H54 (cell line): ENCODE results near the gene OR7G1.
"Not testable (repeated sequence)": the region's sequence is repeated elsewhere in the genome, so short reads cannot be mapped to it uniquely, and the experiment has no call there.

Experiments used
- DNase-seq: peaks from one replicate; pipeline ENCODE4 v3.0.0; 2011; ENCODE audit warnings: low spot score, mixed read lengths; ENCODE audit not compliant: insufficient read length
- FAIRE-seq: peaks from 3 replicates; lab custom pipeline; 2011; peaks lifted over from hg19 to GRCh38; lab: Jason Lieb, UNC
- POLR2A ChIP-seq: IDR thresholded peaks from 2 replicates; pipeline ENCODE4 v1.6.1; 2011; ENCODE audit warnings: low read depth, mild to moderate bottlenecking, low read length

OR7G1 gene

DNA sequence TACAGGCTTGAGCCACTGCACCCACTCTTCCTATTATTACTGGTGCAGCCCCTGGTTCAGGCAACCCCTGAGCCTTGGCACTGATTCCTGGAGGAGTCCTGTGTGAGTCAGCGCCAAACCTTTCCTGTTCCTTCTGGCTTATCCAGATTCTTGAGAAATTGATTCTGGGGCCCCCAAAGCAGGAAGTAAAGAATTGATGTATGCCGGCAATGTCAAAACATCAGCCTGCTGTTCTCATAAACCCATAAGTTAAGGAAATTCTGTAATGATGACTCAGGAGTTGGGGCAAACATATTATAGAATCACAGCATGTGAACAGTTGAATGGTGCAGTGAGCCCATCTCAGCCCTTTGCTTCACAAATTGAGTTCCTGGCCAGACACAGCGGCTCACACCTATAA lies 12.6 kb upstream of the OR7G1 start:
- FAIRE-seq (peak; percentile 74), DNase-seq (peak; percentile 64)
- TF ChIP-seq POLR2A, result no peak

DNA sequence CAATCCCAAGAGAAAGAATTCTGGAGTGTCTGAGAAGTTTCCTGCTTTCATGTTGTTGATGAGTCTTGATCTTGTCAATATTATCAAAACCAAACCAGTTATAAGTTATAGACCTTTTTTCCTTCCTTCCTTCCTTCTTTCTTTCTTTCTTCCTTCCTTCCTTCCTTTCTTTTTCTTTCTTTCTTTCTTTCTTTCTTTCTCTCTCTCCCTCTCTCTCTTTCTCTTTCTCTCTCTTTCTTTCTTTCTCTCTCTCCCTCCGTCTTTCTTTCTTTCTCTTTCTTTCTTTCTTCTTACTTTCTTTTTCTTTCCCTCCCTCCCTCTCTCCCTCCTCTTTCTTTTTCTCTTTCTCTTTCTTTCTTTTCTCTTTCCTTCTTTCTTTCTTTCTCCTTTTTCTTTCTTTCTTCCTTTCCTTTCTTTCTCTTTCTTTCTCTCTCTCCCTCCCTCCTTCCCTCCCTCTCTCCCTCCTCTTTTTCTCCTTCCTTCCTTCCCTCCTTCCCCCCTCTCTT lies 11.4 kb upstream of the OR7G1 start, which contains the start of gene OR7G3:
Gene OR7G3 (minus strand): TSS at position 51 of the 506 bp plus-strand sequence. CDS start 0 bp downstream, at position 51.
- FAIRE-seq (no peak), DNase-seq (no peak)
- no peak for TF ChIP-seq POLR2A

DNA sequence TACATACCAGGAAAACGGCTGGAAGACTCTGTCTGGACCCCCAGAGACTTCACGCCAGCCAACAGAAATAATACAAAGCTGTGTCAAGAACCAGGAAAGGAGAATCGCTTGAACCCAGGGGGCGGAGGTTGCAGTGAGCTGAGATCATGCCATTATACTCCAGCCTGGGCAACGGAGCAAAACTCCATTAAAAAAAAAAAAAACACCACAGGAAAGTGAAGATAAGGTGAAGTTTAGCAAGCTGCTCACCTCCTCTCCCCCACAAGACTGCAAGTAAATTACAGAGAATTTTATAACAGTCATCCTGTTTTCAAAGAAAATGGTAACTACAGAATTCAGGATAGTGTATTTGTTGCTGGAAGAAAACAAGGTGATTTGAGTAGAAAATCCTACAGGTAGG lies 984 bp upstream of the OR7G1 start:
- no peak for DNase-seq
- TF ChIP-seq POLR2A, result no peak
- FAIRE-seq, result no peak

DNA sequence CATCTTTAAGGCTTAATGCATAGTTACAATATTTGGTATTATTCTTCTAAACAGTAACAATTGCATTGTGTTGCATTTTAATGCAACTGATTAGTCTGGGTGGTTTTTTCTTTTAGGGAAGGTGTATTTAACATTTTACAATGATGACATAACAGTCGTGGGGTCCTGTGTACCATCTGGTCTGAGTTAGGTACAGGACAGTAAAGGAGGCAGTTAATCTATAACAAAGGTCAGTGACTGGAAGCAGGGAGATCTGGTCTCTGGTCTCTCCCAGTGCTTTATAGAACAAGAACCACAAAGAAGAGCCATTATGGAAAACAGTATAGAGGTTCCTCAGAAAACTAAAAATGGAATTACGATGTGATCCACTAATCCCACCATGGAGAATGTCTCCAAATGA lies 5.6 kb downstream of the OR7G1 start:
- FAIRE-seq (no peak), DNase-seq (no peak)
- TF ChIP-seq POLR2A, result no peak

DNA sequence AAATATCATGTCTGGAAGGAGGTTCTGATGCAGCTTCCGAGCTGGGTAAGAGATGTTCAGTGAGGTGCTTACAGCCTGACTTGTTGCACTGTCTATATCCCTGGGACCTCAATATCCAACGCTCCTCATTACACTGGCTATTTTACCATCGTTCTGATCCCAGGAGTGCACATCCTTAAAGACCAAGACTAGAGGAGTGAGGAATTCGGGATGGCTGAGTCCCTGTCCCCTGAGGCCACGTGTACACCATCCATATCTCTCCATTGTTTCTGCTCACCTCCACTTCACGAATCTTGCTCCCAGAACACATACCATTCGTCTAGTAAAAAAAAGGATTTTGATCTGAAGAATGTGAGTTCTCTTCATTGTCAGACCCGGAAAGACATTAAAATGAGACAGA lies 8.2 kb downstream of the OR7G1 start, which contains the start of gene OR7G2:
Gene OR7G2 (minus strand): TSS at position 101 of the 400 bp plus-strand sequence. CDS start 4,232 bp downstream, outside the sequence.
- no peak for FAIRE-seq
- TF ChIP-seq POLR2A, result no peak
- no peak for DNase-seq

DNA sequence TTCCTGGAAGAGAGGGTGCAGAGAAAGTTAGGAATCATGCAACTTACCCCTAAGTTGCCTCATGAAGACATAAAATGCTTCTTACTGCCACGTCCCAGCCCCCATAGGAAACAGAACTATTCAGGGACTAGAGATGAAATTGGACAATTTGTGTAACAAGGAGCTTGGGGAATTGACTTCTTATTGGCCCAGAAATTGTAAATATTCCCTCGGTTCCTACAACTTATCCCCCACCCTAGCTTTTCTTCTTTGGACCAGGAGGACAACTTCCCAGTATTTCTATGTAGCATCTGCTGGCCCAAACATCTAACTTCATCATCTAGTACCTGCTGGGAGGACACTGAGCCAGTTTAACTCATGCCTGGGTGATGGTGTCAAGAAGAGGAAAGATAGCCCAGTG lies 28.8 kb downstream of the OR7G1 start, which contains the start of gene OR1M1:
Gene OR1M1 (plus strand): TSS at position 301 of the 400 bp plus-strand sequence. CDS start 6,184 bp downstream, outside the sequence.
- no peak for TF ChIP-seq POLR2A
- DNase-seq (no peak), FAIRE-seq (no peak)

DNA sequence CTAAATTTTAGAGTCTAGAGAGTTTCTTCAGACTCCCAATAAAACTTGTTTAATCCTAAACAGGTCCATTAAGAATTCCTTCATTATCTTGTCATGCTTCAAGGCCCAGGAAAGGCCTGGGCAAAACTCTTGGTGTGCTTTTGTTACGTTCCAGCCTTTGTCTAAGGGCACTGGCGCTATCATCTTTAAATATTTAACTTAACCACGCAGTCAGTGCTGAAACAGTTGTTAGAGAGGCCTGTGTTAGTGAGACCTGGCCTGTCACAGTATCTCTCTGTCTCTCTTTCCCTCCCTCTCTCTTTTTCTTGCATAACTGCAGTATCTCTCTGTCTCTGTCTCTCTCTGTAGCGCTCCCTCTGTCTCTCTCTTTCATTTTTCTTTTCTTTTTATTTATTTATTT lies 36.9 kb downstream of the OR7G1 start:
- FAIRE-seq (no peak), DNase-seq (no peak)
- no peak for TF ChIP-seq POLR2A

DNA sequence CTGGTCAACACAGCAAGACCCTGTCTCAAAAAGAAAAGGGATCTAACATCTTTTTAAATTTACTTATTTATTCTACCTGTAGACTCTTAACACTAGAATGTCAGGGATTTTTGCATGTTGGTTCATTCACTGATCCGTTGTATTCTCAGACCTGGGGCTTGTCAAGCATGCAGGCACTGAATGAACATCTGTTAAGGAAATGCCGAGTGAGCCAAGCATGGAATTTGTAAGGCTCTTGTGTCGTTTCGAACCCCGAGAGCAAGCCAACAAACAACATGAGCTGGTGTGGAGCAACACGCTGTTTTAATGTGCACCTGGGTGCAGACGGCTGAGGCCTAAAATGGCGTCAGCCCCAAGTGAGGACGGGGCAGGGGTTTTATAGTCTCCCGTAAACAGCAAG lies 38.7 kb downstream of the OR7G1 start:
- FAIRE-seq (no peak), DNase-seq (no peak)
- no peak for TF ChIP-seq POLR2A

DNA sequence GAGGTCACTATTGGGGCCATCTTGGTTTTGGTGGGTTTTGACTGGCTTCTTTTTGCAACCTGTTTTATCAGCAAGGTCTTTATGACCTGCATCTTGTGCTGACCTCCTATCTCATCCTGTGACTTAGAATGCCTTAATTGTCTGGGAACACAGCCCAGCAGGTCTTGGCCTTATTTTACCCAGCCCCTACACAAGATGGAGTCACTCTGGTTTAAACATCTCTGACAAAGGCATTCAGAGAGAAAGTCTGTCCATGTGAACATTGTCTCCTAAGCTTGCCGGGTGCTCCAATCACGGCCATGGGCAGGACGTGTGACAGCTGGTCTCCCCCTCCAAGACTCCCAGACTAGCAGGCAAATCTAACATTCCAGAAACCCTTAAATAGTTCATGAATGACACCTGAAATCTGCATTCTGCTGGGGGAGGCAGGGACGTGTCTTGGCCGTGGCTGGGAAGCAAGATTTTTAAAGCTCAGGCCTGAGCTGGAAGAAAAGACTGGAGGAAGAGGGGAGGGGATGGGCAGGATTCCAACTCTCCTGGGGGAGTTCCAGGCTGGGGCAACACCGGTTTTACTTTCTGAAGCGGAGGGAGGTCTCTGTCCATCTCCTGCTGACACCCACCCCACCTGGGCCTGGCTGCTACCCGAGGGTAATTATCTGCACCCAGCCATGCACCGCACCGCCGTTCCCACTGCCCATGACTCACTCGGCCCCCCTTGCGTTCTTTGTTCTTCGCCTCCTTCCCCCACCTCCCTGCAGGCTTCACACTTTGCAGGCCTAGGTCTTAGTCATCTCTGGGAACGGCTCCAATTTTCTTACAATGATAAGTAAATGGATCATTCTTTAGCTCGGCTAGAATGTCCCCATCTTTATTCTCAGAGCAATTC lies 40.3 kb downstream of the OR7G1 start:
- FAIRE-seq (peak; percentile 64), DNase-seq (peak; percentile 93)
- TF ChIP-seq POLR2A, result no peak

DNA sequence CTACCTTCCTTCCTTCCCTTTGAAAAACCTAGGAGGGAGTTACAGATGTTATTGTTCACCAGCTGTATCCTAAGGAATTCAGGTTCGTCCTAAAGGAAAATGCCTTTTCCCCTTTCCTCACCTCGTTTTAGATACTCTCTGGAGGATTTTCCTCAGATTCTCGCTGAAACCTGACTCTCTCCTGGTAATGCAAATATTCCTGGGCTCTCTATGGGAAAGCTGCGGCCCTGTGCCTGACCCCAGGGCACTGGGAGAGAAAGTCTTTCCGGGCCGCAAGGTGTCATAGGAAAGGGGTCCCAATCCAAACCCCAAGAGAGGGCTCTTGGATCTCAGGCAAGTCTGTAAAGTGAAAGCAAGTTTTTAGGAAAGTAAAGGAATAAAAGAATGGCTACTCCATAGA lies 41.8 kb downstream of the OR7G1 start:
- no peak for TF ChIP-seq POLR2A
- FAIRE-seq (no peak), DNase-seq (no peak)

DNA sequence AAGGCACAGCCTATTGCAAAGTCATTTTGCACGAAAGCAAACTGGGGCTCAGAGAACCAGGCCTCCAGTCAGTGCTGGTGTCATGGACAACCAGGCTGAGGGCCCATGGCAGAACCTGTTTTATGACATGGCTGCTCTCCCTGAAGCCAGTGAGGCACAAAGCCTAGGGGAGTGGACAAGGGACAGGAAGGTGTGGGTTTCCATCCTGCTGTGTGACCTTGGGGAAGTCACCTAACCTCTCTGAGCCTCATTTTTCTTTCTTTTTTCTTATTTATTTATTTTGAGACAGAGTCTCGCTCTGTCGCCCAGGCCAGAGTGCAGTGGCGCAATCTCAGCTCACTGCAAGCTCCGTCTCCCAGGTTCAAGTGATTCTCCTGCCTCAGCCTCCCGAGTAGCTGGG lies 43.8 kb downstream of the OR7G1 start:
- not testable (repeated sequence) for FAIRE-seq, DNase-seq

DNA sequence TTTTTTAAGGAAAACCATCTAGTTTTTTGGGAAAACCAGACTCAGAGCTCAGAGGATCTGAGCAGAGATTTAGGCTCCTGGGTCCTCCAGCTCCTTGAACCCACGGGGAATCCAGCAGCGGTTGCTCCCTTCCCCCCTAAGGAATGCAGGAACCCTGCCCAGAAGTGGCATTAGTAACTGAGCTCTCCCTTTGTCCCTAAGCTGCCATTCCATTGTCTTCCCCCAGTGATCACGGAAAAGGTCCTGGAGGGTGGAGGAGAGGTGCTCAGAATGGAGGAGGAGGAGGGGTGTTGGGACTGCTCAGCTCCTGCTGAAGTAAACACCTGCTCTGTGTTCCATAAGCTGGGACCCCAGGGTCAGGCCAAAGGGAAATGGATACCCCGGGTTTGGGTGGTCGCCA lies 45.5 kb downstream of the OR7G1 start:
- no peak for FAIRE-seq
- no peak for TF ChIP-seq POLR2A
- DNase-seq, result no peak

DNA sequence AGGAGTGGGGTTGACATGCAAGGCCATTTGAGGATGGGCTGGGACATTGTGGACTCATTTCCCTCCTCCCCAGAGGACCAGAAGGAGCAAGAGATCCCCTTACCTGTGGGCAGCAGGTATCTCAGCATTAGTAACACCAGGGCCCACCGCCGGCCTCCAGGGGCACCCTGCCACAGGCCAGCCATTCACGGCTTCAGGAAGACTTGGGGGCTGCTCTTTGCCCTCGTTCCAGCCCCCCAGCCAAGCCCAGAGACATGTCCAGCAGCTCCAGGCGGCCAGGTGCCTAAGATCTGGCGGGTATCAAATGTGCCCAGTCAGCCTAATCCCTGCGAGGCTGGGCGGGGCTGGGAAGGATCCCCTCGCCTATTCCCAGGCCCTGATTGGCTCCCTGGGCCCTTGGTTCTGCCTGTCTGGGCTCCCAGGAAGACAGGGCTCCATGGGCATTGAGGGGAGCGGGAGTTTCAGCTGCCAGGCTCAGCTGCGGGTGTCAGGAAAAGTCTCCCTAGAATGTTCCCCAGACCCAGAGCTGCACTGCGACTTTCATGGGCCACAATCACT lies 50.0 kb downstream of the OR7G1 start:
- TF ChIP-seq POLR2A, result no peak
- FAIRE-seq (no peak), DNase-seq (no peak)
